Measurements from ENCODE around the gene REX1BD. TPM values are rescaled to one million over a fixed set of nuclear protein-coding genes. Genes with fewer than 3 reads are reported as not detected.
A peak's percentile ranks its signal among the peaks of the same experiment; 100 is the strongest.

The REX1BD gene
- total and polyA plus RNA-seq, 9 donors = 5.3 to 146 (median 66.7) TPM

- no peaks in the 10 kb centered on the region for H3K4me1 ChIP-seq (ENCODE audit: insufficient read depth)
- no peak overlapping the region for H3K27ac ChIP-seq
- intact Hi-C loops (cut with DNase I) = no loop called here
- no peaks in the 10 kb centered on the region for H3K27me3 ChIP-seq
- H3K9me3 ChIP-seq = no peaks in the 10 kb centered on the region
- DNase-seq = no peak
- WGBS, 3 donors = 80 to 90% (median 85%) methylated on average over 10 of the region's 10 CpGs
- no peak overlapping the region for H3K4me3 ChIP-seq
- no peaks in the 10 kb centered on the region for H3K36me3 ChIP-seq
- TF ChIP-seq EP300 (IDR thresholded peaks at IDR 0.05) = no peak
- no peak for TF ChIP-seq POLR2A (IDR thresholded peaks at IDR 0.05)
- no peak for TF ChIP-seq CTCF (IDR thresholded peaks at IDR 0.05)
Observed at GRCh38 chr19:18620311-18620710, 31.7 kb downstream of the REX1BD start.

- H3K4me3 ChIP-seq = no peak overlapping the region
- TF ChIP-seq CTCF (IDR thresholded peaks at IDR 0.05) (no peak), POLR2A (IDR thresholded peaks at IDR 0.05) (no peak), EP300 (IDR thresholded peaks at IDR 0.05) (no peak)
- no peaks in the 10 kb centered on the region for H3K27me3 ChIP-seq
- no peaks in the 10 kb centered on the region for H3K4me1 ChIP-seq (ENCODE audit: insufficient read depth)
- intact Hi-C loops (cut with DNase I) = no loop called here
- no peak for DNase-seq
- no peaks in the 10 kb centered on the region for H3K36me3 ChIP-seq
- no peak overlapping the region for H3K27ac ChIP-seq
- WGBS, 3 donors = 74 to 83% (median 82%) methylated on average over 7 of the region's 7 CpGs
- no peaks in the 10 kb centered on the region for H3K9me3 ChIP-seq
Observed at GRCh38 chr19:18620902-18621301, 32.3 kb downstream of the REX1BD start.

GRCh38 chr19:18626906-18627305, 38.3 kb downstream of the REX1BD start:
- Histone ChIP-seq H3K27me3 (no peaks in the 10 kb centered on the region), H3K9me3 (no peaks in the 10 kb centered on the region), H3K4me3 (no peak overlapping the region), H3K27ac (no peak overlapping the region), H3K36me3 (no peaks in the 10 kb centered on the region), H3K4me1 (ENCODE audit: insufficient read depth) (no peaks in the 10 kb centered on the region)
- intact Hi-C loops (cut with DNase I) = no loop called here
- TF ChIP-seq POLR2A (IDR thresholded peaks at IDR 0.05) (no peak), CTCF (IDR thresholded peaks at IDR 0.05) (no peak), EP300 (IDR thresholded peaks at IDR 0.05) (no peak)
- DNase-seq = no peak
- 54 to 62% (median 55%) methylated on average over 2 of the region's 2 CpGs for WGBS, 3 donors

- WGBS, 3 donors = 65 to 68% (median 68%) methylated on average over 15 of the region's 15 CpGs
- Histone ChIP-seq H3K27ac (no peak overlapping the region), H3K27me3 (no peaks in the 10 kb centered on the region), H3K9me3 (no peaks in the 10 kb centered on the region), H3K4me3 (no peak overlapping the region), H3K36me3 (no peaks in the 10 kb centered on the region), H3K4me1 (ENCODE audit: insufficient read depth) (no peaks in the 10 kb centered on the region)
- intact Hi-C loops (cut with DNase I) = no loop called here
- TF ChIP-seq POLR2A (IDR thresholded peaks at IDR 0.05) (no peak), EP300 (IDR thresholded peaks at IDR 0.05) (peak; percentile 91), CTCF (IDR thresholded peaks at IDR 0.05) (no peak)
- no peak for DNase-seq
Observed at GRCh38 chr19:18629166-18630088, 40.8 kb downstream of the REX1BD start.

All from ovary (tissue), 9 donors.